ENCODE data around the gene DPRX.

DPRX gene, protein sequence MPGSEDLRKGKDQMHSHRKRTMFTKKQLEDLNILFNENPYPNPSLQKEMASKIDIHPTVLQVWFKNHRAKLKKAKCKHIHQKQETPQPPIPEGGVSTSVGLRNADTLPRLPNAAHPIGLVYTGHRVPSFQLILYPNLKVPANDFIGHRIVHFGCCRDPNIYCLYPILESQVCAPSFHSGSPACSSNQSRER

DNA sequence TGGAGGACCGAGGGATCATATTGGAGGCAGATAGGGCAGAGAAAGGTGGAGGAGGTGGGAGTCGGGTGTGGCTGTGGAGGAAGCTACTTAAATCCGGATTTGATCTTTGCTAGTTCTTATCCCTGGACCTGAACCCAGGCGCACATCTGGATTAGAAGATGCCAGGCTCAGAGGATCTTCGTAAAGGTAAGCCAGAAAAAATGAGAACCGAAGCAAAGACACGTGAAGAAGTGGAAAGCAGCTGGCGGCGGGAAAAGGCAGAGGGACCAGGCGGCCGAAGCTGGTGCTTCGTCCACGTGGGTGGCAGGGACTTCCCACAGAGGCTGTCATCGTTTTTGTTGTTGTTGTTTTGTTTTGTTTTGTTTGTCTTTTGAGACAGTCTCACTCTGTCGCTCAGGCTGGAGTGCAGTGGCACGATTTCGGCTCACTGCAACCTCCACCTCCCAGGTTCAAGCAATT is at the start of gene DPRX:
Gene DPRX, plus strand, starts transcription at position 51 of the 459 bp plus-strand sequence. Its CDS starts 108 bp downstream, at position 159.
- DNase-seq (ENCODE audit: low spot score) = no peak

DNA sequence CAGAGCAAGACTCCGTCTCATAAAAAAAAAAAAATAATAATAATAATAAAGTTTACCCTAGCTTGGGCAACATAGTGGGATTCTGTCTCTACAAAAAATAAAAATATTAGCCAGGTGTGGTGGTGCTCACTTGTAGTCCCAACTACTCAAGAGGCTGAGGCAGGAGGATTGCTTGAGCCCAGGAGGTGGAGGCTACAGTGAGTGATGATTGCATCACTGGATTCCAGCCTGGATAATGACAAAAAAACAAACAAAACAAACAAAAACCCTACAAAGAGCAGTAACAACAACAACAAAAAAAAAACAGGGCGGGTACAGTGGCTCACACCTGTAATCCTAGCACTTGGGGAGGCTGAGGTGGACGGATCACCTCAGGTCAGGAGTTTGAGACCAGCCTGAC is 48.6 kb upstream of the DPRX start:
- DNase-seq (ENCODE audit: low spot score) = no peak

DNA sequence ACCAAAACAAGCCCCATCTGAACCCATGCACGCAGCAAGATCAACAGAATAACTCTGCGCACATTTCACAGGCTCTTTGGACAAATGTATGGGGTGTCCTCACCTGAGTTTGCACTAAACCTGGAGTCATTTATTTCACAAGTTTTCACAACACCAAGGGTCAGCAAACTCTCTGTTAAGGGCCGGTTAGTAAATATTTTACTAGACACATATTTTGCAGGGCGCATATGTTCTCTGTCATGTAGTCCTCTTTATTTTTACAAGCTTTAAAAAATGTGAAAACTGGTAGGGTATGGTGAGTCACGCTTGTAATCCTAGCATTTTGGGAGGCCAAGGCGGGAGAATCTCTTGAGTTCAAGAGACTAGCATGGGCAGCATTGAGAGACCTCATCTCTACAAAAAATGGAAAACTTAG is 45.5 kb upstream of the DPRX start:
- no peak for DNase-seq (ENCODE audit: low spot score)

DNA sequence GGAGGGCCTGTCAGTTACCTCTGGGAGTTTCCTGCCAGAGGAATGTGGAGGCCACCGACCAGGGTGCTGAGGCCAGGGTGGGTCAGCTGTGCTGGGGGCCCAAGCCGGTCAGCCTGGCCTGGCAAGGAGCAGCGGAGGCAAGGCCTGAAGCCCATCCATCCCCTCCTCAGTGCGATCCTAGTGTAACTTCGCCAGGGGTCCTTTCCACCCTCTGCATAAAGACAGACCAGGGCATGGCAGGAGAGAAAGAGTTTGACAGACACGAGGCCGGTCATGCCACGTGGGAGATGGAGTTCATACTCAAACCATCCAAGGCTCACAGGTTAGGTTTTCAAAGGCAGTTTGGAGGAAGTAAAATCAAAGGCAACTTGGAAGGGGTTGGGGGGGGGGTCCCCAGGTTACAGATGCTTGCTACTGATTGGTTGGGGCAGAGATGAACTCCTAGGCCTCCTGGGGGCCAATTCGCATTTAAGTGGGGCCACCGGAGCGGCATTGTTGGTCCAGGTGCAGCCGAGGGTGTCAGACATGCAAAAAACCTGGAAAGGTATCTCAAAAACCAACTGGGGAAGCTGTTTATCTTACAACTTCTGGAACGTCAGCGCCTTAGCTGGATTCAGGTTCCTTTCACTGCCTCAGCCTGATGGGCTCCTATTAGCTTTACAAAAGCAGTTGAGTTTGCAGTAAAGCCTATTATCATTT is 36.8 kb upstream of the DPRX start:
- no peak for DNase-seq (ENCODE audit: low spot score)

DNA sequence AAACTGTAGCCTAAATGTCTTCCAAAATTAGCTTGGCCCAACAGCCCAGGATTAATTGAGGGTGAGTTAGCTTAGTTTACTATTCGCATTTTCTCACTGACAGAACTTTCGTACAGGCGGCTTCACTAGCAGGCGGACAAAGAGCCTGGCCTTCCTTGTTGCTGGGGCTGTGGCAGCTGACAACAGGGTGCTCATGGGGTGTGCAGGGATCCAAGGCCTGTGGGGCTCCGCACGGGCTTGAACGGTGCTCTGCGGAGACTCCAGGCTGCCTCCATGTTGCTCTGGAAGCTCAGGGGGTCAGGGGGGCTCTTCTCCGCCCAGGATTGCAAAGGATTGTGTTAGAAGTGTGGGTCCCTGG is 36.3 kb upstream of the DPRX start:
- DNase-seq (ENCODE audit: low spot score) = no peak

DNA sequence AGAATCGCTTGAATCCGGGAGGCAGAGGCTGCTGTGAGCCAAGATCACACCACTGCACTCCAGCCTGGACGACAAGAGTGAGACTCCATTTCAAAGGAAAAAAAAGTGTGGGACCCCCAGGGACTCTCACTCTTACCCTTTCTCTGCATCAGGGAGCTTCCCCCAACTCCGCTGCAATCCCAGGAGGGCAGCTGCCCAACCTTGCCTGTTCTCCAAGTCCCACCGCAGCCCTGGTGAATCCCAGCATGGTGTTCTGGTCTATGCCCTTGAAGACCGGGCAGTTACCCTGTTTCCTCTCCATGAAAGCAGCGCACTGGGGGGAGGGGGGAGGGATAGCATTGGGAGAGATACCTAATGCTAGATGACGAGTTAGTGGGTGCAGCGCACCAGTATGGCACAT is 35.7 kb upstream of the DPRX start:
- DNase-seq (ENCODE audit: low spot score) = no peak

DNA sequence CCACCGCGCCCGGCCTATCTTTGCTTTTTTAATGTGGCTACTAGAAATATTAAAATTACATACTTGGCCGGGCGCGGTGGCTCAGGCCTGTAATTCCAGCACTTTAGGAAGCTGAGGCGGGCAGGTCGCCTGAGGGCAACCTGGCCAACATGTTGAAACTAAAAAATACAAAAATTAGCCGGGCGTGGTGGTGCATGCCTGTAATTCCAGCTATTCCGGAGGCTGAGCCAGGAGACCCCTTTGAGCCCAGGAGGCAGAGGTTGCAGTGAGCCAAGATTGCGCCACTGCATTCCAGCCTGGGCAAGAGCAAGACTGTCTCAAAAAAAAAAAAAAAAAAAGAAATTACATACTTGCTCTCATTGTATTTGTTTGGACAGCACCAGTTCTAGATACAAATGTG is 34.8 kb upstream of the DPRX start:
- no peak for DNase-seq (ENCODE audit: low spot score)

DNA sequence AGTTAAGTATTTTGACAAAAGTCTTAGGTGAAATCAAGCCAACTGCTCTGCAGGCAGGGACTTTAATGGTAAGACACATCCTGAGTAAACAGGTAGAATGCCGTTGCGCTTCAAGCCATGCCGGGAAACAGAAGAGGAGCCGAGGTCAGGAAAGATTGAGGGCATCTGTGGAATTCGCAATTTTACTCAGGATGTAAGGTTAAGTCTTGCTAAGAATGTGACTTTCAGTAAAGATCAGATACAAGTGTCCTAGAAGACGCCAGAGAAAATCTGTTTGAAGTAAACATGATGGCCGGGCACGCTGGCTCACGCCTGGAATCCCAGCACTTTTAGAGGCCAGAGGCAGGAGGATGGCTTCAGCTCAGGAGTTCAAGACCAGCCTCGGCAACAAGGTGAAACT is 33.4 kb upstream of the DPRX start:
- no peak for DNase-seq (ENCODE audit: low spot score)

DNA sequence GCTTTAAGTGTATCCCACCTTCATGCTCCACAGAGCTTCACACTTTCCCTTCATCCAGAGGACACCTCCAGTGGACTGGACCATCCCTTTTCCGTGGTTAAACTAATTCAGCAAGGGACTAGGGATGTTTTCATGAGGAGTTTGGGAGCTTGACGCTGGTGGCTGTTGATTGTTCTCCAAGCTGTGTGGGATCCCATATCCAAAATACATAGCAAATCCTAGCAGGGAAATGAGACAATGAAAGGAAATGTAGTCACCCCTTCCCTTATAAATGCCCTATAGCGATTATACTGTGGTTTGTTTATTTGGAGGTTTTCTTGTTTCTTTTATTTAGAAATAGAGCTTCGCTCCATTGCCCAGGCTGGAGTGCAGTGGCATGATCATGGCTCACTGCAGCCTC is 31.6 kb upstream of the DPRX start:
- no peak for DNase-seq (ENCODE audit: low spot score)

DNA sequence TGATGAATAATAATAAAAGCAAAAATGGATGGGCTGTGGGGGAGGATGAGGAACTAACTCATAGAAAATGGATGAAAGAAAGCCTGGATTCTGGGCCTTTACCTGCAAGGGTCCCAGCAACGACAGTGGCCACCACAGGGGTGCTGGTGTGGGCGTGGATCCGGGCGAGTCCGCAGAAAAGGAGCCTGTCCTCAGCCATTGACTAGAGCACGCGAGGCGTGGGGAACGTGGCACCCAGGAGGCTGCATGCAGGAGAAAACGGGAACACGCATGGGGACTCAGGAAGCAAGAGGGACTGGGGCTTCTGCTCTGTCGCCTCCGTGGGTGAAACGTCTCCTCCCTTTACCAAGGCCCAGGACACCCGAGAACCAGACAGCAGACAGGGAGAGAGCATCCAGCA is 25.8 kb upstream of the DPRX start:
- no peak for DNase-seq (ENCODE audit: low spot score)

DNA sequence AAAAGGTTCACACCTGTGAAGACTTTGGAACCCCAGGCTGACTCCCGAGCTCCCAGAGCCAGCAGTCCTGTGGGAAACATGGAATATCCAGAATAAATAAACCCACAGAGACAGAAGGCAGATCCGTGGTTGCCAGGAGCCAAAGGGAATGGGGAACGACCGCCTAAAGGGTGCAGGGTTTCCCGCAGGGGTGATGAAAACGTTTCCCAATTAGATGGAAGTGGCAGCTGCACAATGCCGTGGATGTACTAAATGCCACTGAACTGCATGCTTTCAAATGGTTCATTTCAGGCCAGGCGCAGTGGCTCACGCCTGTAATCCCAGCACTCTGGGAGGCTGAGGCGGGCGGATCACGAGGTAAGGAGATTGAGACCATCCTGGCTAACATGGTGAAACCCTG is 23.4 kb upstream of the DPRX start:
- DNase-seq (ENCODE audit: low spot score) = no peak

DNA sequence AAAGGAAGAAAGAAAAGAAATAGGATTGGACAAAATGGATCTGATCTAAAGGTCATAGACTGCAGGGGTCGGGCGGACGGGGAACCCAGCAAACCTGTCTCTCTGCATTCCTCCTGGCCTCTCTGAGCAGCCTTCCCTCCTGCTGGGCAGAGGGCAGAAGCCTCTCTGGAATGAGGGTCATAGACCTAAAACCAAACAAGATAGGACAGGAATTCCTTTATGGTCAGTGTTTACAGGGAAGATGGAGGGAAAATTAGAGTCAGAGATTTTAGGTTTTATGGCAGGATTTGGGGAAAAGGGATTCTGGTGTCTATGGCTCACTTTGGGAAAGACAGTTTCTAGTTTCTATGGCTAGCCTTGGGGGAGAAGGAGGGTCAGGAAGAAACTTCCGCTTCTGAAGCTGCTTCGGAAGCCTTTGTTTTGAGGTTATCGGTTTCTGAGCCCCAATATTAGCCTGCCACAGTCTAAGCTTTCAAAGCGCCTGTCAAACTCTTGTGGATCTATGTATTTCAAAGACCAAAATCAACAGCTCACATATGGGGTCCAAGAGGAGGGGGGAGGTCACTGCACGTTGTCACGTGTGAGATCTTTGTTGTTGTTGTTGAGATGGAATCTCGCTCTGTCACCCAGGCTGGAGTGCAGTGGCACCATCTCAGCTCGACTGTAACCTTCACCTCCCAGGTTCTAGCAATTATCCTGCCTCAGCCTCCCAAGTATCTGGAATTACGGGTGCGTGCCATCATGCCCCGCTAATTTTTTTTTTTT is 18.9 kb upstream of the DPRX start:
- DNase-seq (ENCODE audit: low spot score) = no peak

DNA sequence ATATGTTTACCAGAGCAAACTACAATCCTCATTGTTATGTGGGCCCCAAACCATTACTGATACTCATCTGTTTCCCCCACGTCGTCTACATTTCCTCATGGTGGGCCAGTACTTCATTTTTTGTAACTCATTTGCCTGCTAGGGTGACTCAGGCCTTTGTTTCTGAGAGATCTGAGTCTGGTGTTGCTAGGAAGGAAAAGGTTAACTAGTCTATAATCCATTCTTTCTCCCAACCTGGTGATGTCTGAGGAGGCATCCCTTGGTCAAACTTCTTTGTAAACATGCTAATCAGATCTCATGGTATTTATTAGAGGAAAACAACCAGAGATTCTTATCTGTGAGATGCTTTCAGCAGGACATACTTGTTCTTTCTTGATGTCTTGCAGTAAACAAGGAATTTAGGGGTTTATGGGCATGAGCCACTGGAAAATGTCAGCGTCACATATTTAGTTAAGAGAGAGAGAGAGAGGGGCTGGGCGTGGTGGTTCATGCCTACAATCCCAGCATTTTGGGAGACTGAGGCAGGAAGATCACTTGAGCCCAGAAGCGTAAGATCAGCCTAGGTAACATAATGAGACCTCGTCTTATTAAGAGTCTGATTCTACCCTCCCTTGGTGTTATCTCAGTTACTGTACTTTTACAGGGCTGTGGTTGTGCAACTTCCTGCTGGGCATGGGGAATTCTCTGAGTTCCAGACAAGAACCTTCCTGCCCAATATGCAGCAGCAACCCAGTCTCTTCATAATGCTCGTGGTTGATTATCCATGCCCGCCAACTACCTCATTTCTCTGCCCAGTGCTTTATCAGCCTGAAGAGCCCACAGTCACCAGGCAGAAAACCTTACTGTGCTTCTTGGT is 9.7 kb upstream of the DPRX start:
- DNase-seq (ENCODE audit: low spot score) = no peak

DNA sequence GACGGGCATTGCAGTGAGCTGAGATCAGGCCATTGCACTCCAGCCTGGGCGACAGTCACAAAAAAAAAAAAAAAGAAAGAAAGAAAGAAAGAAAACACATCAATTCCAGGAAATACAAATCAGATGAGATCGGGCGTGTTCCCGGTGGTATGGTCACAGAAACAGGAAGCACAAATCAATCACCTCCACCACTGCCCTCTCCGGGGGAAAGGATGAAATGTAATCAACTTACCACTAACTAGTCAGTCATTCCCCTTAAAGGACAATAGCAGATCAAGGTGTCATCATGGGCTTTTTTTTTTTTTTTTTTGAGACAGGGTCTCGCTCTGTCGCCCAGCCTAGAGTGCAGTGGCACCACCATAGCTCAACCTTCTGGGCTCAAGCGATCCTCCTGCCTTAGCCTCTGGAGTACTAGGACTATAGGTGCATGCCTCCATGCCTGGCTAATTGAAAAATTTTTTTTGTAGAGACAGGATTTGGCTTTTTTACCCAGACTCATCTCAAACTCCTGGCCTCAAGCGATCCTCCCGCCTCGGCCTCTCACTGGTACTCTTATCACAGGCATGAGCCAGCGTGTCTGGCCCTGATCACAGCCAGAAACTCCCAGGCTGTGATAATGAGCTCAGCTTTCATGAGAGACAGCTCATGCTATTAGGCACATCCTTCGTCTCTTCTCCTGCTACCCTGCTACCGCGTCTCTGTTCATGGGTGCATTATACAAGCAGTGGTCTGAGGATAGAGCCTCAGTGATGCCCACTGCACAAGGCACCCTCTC is 6.8 kb upstream of the DPRX start:
- no peak for DNase-seq (ENCODE audit: low spot score)

DNA sequence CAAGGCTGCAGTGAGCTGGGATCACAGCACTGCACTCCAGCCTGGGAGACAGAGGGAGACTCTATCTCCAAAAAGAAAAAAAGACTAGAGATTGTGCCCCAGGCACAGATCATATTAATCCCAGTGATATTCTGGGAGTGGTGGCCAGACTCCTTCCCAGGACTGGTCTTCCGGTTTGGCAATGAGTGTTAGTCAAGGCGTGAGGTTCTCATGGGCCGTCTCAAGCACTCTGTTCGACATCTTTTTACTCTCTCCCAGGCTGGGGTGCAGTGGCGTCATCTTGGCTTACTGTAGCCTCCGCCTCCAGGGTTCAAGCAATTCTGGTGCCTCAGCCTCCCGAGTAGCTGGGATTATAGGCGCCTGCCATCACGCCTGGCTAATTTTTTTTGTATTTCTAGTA is 5.3 kb upstream of the DPRX start:
- DNase-seq (ENCODE audit: low spot score) = no peak

DNA sequence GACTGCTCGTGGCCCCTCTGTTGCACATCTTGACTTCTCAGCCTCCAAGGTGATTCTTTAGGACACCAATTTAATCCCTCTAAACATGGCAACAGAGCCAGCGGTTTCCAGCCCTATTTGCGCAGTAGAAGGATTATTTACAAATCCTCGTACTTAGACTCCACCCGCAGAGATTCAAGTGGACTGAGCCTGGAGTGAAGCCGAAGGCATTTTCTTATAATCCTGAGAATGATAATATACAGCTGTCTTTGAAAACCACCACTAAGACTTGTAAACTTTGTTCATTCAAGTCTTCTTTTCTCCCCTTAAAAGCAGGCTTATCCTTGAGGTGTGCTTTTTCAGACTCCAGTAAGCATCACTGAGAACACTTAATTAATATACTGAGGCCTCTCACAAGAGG is 4.8 kb upstream of the DPRX start:
- no peak for DNase-seq (ENCODE audit: low spot score)

DNA sequence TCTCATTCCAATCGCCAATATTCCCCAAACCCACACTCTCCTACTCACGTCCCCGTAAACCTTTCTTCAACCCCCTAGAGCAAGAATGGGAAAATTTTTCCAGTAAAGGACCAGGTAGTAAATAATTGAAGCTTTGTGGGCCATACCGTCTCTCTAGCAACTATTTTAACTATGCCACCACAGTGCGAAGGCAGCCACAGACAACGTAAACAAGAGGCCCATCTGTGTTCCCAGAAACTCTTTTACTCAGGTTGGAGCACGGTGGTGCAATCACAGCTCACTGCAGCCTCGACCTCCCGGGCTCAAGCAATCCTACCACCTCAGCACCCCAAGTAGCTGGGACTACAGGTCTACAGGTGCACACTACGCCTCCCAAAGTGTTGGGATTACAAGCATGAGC is 3.0 kb downstream of the DPRX start:
- DNase-seq (ENCODE audit: low spot score) = no peak

DNA sequence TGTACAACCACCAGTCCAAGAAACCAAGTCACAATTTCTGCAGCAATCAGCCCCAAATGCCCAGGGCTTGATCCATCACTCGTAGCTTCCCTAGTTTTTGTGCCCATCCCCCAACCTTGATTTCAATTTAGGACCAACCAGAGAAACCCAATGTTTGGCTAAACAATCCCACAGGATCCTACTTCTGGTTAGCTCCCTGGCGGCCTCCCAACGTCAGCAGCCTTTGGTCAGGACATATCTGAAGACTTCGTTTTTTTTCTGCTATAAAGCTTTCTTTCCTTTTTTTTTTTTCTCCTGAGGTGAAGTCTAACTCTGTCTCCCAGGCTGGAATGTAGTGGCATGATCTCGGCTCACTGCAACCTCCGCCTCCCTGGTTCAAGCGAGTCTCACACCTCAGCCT is 7.7 kb downstream of the DPRX start:
- no peak for DNase-seq (ENCODE audit: low spot score)

DNA sequence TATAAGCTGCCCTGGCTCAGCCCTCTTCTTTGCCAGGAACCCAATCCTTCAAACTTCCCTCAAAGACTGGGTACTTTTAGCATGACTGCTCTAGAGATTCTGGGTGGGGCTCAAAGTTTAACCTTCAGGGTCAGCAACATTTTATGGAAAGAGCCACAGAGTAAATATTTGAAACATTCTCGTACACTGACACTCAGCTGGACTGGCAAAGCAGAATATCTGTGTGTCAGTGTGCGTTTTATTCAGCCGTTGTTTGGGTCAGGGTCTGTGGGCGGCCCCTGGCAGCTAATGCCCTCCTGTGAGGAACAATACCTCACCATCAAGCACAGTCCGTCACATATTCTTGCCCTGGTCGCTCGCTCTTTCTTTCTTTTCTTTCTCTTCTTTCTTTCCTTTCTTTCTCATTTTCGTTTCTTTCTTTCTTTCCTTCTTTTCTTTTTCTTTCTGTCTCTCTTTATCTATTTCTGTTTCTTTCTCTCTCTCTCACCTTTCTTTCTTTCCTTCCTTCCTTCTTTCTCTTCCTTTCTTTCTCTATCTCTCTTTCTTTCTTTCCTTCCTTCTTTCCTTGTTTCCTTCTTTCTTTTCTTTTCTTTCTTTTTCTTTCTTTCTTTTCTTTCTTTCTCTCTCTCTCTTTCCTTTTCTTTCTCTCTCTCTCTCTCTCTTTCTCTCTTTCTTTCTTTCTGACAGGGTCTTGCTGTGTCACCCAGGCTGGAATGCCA is 10.7 kb downstream of the DPRX start:
- no peak for DNase-seq (ENCODE audit: low spot score)

DNA sequence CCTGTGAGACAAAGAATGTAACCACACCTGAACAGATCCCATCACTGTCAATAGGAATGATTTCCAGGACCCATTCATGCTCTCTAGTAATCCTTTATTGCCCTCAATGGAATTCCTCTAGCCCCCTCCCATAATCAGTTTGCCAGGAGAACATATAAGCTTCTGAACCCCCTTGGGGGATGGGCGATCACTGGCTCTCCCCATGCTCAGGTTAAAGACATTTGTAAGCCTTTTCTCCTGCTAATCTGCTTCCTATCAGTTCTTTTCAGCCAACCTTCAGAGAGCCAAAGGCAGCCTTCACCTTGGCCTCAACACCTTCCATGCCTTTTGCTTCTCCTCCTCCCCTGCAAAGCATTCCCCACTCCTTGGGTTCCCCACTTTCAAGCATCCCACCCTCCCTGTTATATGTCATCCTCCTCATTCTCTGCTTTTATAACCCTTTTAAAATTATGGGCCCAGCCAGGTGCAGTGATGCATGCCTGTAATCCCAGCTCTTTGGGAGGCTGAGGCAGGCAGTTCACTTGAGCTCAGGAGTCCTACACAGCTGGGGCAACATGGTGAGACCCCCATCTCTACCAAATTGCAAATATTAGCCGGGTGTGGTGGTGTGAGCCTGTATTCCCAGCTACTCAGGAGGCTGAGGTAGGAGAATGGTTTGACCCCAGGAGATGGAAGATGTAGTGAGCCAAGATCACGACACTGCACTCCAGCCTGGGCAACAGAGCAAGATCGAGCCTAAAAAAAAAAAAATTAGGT is 12.4 kb downstream of the DPRX start:
- no peak for DNase-seq (ENCODE audit: low spot score)

Data from hematopoietic multipotent progenitor cell treated with erythropoietin and hydrocortisone succinate and interleukin-3 and kit ligand, for 17 days (in vitro differentiated cells).